GM18870 (cell line): ENCODE measurements around the gene COX6B2.

Experiments used
- ATAC-seq: cut with Tn5 transposase; IDR thresholded peaks from one replicate; pipeline ENCODE4 v1.9.1; 2021; ENCODE audit warnings: moderate library complexity; ENCODE audit not compliant: unreplicated experiment

COX6B2 gene

GRCh38 chr19:55315956-55316525 lies 38.5 kb downstream of the COX6B2 start:
- no peak for ATAC-seq

- ATAC-seq: no peak
These were observed 40.1 kb downstream of the COX6B2 start for GRCh38 chr19:55314396-55314795.

- ATAC-seq: no peak
These were observed 41.7 kb downstream of the COX6B2 start for GRCh38 chr19:55312621-55313512.

- no peak for ATAC-seq
These were observed 42.7 kb downstream of the COX6B2 start for GRCh38 chr19:55311797-55312196.

GRCh38 chr19:55311397-55311796 lies 43.1 kb downstream of the COX6B2 start:
- no peak for ATAC-seq

GRCh38 chr19:55310498-55310897 lies 44.0 kb downstream of the COX6B2 start:
- no peak for ATAC-seq

GRCh38 chr19:55309448-55309847 lies 45.1 kb downstream of the COX6B2 start:
- ATAC-seq: no peak

- no peak for ATAC-seq
These were observed 46.2 kb downstream of the COX6B2 start for GRCh38 chr19:55308281-55308680.

GRCh38 chr19:55306712-55307111 lies 47.8 kb downstream of the COX6B2 start:
- ATAC-seq: no peak

- ATAC-seq: no peak
These were observed 48.4 kb downstream of the COX6B2 start for GRCh38 chr19:55305983-55306562.

GRCh38 chr19:55305491-55305890 lies 49.0 kb downstream of the COX6B2 start:
- ATAC-seq: no peak

- no peak for ATAC-seq
These were observed 49.5 kb downstream of the COX6B2 start for GRCh38 chr19:55304980-55305379.

GRCh38 chr19:55304279-55304978 lies 50.1 kb downstream of the COX6B2 start:
- no peak for ATAC-seq

GRCh38 chr19:55303477-55303876 lies 51.0 kb downstream of the COX6B2 start:
- ATAC-seq: no peak

- ATAC-seq: no peak
These were observed 52.2 kb downstream of the COX6B2 start for GRCh38 chr19:55302318-55302703.

GRCh38 chr19:55301459-55302317 lies 52.8 kb downstream of the COX6B2 start:
- no peak for ATAC-seq

GRCh38 chr19:55300886-55301458 lies 53.5 kb downstream of the COX6B2 start:
- ATAC-seq: no peak

GRCh38 chr19:55299991-55300390 lies 54.5 kb downstream of the COX6B2 start:
- no peak for ATAC-seq
